Caco-2 (cell line): ENCODE measurements around the gene SCIMP. TPM values are rescaled to one million over a fixed set of nuclear protein-coding genes. Genes with fewer than 3 reads are reported as not detected.

ENCODE experiments used
- BruUV-seq: library from RNA; stranded (reverse); fragments of 400-500 nt; replicated peaks from 2 replicates; lab custom pipeline; 2021; lab: Mats Ljungman, UMichigan
- CTCF ChIA-PET: fragments of 300-600 bp; sonication (Branson Sonifier 250); formaldehyde crosslinking; loops from one replicate; lab custom pipeline; 2022; ENCODE audit warnings: antibody characterized with exemption; lab: Charles Lee
- POLR2A ChIA-PET: fragments of 300-600 bp; sonication (Branson Sonifier 250); formaldehyde crosslinking; loops from one replicate; lab custom pipeline; 2022; ENCODE audit warnings: antibody characterized with exemption; lab: Charles Lee
- DNase-seq, 2 experiments: peaks; one replicate each; pipeline versions ENCODE4 v3.0.0 to v3.0.0-alpha.2; 2020 to 2022
- H3K27me3 ChIP-seq: replicated peaks from 2 replicates; pipeline ENCODE4 v1.6.0; 2011; ENCODE audit warnings: low read length; ENCODE audit not compliant: control insufficient read depth, insufficient read depth
- H3K36me3 ChIP-seq: 2 replicates; pipeline ENCODE4 v1.5.1; 2011; ENCODE audit warnings: low read length; ENCODE audit not compliant: control insufficient read depth, insufficient read depth
- H3K4me1 ChIP-seq: fragments of 250-450 bp; sonication (Bioruptor Pico); 2 replicates; pipeline ENCODE4 v1.5.1; 2020; ENCODE audit warnings: mild to moderate bottlenecking
- H3K4me3 ChIP-seq: 2 replicates; pipeline ENCODE4 v1.5.1; 2011; ENCODE audit warnings: low read depth, mild to moderate bottlenecking, control low read depth, low read length
- H3K9me3 ChIP-seq: fragments of 250-450 bp; sonication (Bioruptor Pico); 2 replicates; pipeline ENCODE4 v1.5.1; 2020; ENCODE audit warnings: mild to moderate bottlenecking, moderate library complexity
- H3K27ac Mint-ChIP-seq: one replicate; pipeline ENCODE4 v1.8.0; 2022; ENCODE audit warnings: mixed read lengths; ENCODE audit not compliant: unreplicated experiment
- H3K27me3 Mint-ChIP-seq: one replicate; pipeline ENCODE4 v1.8.0; 2022; ENCODE audit warnings: mixed read lengths; ENCODE audit not compliant: insufficient read depth, unreplicated experiment
- H3K36me3 Mint-ChIP-seq: one replicate; pipeline ENCODE4 v1.8.0; 2022; ENCODE audit warnings: mild to moderate bottlenecking, mixed read lengths; ENCODE audit not compliant: insufficient read depth, unreplicated experiment
- H3K4me1 Mint-ChIP-seq: one replicate; pipeline ENCODE4 v1.8.0; 2022; ENCODE audit warnings: low read depth, mixed read lengths; ENCODE audit not compliant: unreplicated experiment
- H3K4me3 Mint-ChIP-seq: one replicate; pipeline ENCODE4 v1.8.0; 2022; ENCODE audit warnings: mild to moderate bottlenecking, moderate library complexity, mixed read lengths; ENCODE audit not compliant: unreplicated experiment
- H3K9me3 Mint-ChIP-seq: one replicate; pipeline ENCODE4 v1.8.0; 2022; ENCODE audit warnings: mixed read lengths; ENCODE audit not compliant: unreplicated experiment
- CTCF ChIP-seq, 2 experiments: fragments of 200-600 bp in 1 of 2; IDR thresholded peaks; 1 replicate in 1 of 2; 2 replicates in 1 of 2; pipeline versions ENCODE4 v1.5.1 to v1.8.0; 2011 to 2022; ENCODE audit warnings: antibody characterized with exemption in 1 of 2, control low read depth in 1 of 2, inconsistent platforms in 1 of 2, low read depth in 1 of 2, low read length in 1 of 2, mild to moderate bottlenecking in 1 of 2, moderate library complexity in 1 of 2; ENCODE audit not compliant: insufficient read depth in 1 of 2, severe bottlenecking in 1 of 2, unreplicated experiment in 1 of 2
- intact Hi-C: fragments of 100-400 bp; cut with micrococcal nuclease; formaldehyde crosslinking; loops from one replicate; pipeline ENCODE4 v1.10.0; 2022; ENCODE audit not compliant: unreplicated experiment
- total RNA-seq: library from RNA; stranded (reverse); gene quantifications from 2 replicates; pipeline ENCODE4 v1.2.3, GENCODE V29; 2022

Gene SCIMP
- total RNA-seq, 1 experiment from 2014 or later, result not detected

DNA sequence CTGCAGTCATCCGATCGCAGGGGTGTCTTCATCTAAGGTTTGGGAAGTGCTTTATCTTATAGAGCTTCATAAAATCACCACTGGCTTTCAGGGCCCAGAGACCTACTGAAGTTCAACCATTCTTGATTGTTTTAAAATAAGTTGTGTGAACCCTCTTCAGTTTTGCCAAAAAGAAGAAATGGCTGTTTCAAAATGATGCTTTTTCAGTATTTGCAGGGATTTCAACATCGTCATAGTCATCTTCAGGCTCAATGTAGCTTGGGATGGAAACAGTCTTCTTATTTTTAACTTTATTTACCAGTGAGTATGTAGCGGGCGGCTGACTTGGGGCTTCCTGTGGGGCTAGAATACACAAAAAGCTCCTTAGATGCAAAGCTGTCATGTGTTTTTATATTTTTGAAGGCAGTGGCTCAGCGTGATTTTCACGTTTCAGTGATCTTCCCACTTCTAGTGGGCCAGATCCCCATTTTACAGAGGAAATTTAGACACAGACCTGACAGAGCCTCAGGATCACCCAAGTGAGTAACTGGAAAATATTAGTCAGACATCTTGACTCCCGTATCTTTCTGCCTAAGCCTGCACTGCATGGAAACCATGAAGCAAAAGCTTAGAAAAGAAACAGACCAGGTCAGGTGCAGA, 23.9 kb downstream of the SCIMP start:
- H3K4me3 ChIP-seq, result no peak overlapping the region
- no peaks in the 10 kb centered on the region for H3K4me1 ChIP-seq
- H3K36me3 Mint-ChIP-seq, result no peaks in the 10 kb centered on the region
- no peaks in the 10 kb centered on the region for H3K27me3 Mint-ChIP-seq
- no peak for TF ChIP-seq CTCF (IDR thresholded peaks at IDR 0.05; ENCODE audit: insufficient read depth in 1 of 2, low read depth in 1 of 2, low read length in 1 of 2, severe bottlenecking in 1 of 2, unreplicated experiment in 1 of 2)
- H3K9me3 ChIP-seq, result no peaks in the 10 kb centered on the region
- ChIA-PET POLR2A (no interaction called here), CTCF (no interaction called here)
- DNase-seq, result no peak
- H3K4me1 Mint-ChIP-seq, result no peaks in the 10 kb centered on the region
- H3K9me3 Mint-ChIP-seq, result no peaks in the 10 kb centered on the region
- intact Hi-C loops, result no loop called here
- BruUV-seq, result no TSS peak
- H3K27me3 ChIP-seq, result no peaks in the 10 kb centered on the region
- no peak overlapping the region for H3K4me3 Mint-ChIP-seq
- H3K36me3 ChIP-seq, result no peaks in the 10 kb centered on the region
- H3K27ac Mint-ChIP-seq, result no peak overlapping the region

DNA sequence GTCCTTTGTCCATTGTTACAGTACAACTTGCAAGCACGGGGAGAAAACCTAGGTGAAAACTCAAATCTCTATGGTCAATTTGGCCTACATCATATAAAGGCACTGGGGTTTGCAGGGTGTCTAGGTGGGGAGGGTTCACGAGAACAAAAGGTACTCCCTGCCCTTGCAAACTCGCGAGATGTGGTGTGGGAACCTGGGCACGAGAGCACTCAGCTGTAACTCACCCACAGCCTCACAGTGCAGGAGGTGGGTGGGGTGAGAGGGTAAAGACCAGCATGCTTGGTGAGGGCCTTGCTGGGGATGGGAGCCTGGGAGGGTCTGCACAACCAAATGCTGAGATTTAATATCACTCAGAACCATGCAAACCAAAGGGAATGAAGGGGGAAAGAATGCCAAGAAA, 24.6 kb downstream of the SCIMP start:
- BruUV-seq, result no TSS peak
- no peaks in the 10 kb centered on the region for H3K9me3 Mint-ChIP-seq
- Histone ChIP-seq H3K4me3 (no peak overlapping the region), H3K4me1 (no peaks in the 10 kb centered on the region), H3K27me3 (no peaks in the 10 kb centered on the region), H3K9me3 (no peaks in the 10 kb centered on the region), H3K36me3 (no peaks in the 10 kb centered on the region)
- no peak overlapping the region for H3K27ac Mint-ChIP-seq
- CTCF ChIA-PET, result no interaction called here
- TF ChIP-seq CTCF (IDR thresholded peaks at IDR 0.05; ENCODE audit: insufficient read depth in 1 of 2, low read depth in 1 of 2, low read length in 1 of 2, severe bottlenecking in 1 of 2, unreplicated experiment in 1 of 2), result no peak
- POLR2A ChIA-PET, result no interaction called here
- H3K36me3 Mint-ChIP-seq, result no peaks in the 10 kb centered on the region
- H3K4me1 Mint-ChIP-seq, result no peaks in the 10 kb centered on the region
- DNase-seq, result no peak
- intact Hi-C loops, result no loop called here
- no peaks in the 10 kb centered on the region for H3K27me3 Mint-ChIP-seq
- no peak overlapping the region for H3K4me3 Mint-ChIP-seq

DNA sequence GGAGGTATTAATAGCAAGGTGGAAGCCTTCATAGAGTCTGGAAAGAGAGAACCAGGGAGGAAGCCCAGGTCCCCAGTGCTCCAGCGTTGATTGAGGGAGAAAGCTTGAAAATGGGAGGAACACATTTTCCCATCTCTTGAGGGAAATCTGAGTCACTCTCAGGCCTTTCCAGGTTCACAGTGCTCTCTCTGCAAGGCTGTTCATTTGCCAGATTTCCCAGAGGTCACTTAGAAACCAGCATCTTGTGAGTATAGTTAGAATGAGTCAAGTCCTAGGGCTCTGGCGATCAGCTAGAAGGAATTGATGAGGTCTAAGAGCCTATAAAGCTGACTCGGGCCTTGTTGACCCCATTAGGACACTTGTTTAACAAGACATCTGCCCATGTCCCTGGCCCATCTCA, 25.3 kb downstream of the SCIMP start:
- no peak overlapping the region for H3K4me3 ChIP-seq
- H3K36me3 ChIP-seq, result no peaks in the 10 kb centered on the region
- Mint-ChIP-seq H3K27ac (no peak overlapping the region), H3K27me3 (no peaks in the 10 kb centered on the region), H3K4me3 (no peak overlapping the region), H3K36me3 (no peaks in the 10 kb centered on the region), H3K4me1 (no peaks in the 10 kb centered on the region), H3K9me3 (no peaks in the 10 kb centered on the region)
- no peaks in the 10 kb centered on the region for H3K9me3 ChIP-seq
- no peaks in the 10 kb centered on the region for H3K27me3 ChIP-seq
- no TSS peak for BruUV-seq
- TF ChIP-seq CTCF (IDR thresholded peaks at IDR 0.05; ENCODE audit: insufficient read depth in 1 of 2, low read depth in 1 of 2, low read length in 1 of 2, severe bottlenecking in 1 of 2, unreplicated experiment in 1 of 2), result no peak
- DNase-seq, result no peak
- POLR2A ChIA-PET, result no interaction called here
- intact Hi-C loops, result no loop called here
- H3K4me1 ChIP-seq, result no peaks in the 10 kb centered on the region
- CTCF ChIA-PET, result no interaction called here
